Spleen (tissue), 7 donors: ENCODE measurements around the gene CCNA1.
A peak's percentile ranks its signal among the peaks of the same experiment; 100 is the strongest.

Experiments
- POLR2A ChIP-seq, 3 donors: fragments of 450-650 bp; IDR thresholded peaks; one replicate each; pipeline ENCODE4 v1.5.1; 2017; ENCODE audit warnings: antibody characterized with exemption in 3 of 3, mild to moderate bottlenecking in 1 of 3
- POLR2AphosphoS5 ChIP-seq, 3 donors: sonication (generic); formaldehyde crosslinking; IDR thresholded peaks; one replicate each; pipeline ENCODE4 v1.5.1; 2017; ENCODE audit warnings: antibody characterized with exemption in 3 of 3
- TF ChIP-seq, protein P1 (sequence below), 11 experiments: fragments of 200-600 bp in 7 of 11; fragments of 450-650 bp in 4 of 11; sonication (generic) in 4 of 11; IDR thresholded peaks in 8 of 11; conservative IDR thresholded peaks in 3 of 11; 1 replicate in 7 of 11; 2 replicates in 4 of 11; pipeline versions ENCODE4 v1.4.0 to v1.8.0; 2016 to 2021; ENCODE audit warnings: antibody characterized with exemption in 11 of 11, inconsistent platforms in 4 of 11, mild to moderate bottlenecking in 1 of 11
- donor health status: DM: no; HTN: no; CAD: no; lungs with moderate emphysema.
- donor health status: DM: no; HTN: no; CAD: no.
- donor health status: DM: no; HTN: no; CAD: no.

DNA sequence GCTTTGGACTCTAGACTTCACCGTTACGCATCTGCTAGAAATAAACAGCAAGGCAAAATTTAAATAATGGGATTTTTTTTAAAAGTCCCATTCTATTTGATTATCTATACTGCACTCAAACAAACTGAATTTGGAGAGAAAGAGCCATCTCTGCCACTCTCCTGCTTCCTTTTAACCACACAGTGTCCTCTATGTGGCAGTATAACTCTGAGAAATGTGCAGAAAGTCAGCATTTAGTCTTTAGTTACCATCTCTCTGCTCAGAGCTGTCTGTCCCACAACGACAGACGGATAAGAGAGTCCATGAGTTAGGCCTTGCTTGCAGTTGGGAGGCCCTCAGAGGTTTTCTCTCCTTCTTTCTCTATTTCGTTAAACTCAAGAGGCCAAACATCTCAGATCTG is 21.2 kb downstream of the CCNA1 start:
- TF ChIP-seq POLR2A (IDR thresholded peaks at IDR 0.05): no peak
- TF ChIP-seq, protein P1, sequence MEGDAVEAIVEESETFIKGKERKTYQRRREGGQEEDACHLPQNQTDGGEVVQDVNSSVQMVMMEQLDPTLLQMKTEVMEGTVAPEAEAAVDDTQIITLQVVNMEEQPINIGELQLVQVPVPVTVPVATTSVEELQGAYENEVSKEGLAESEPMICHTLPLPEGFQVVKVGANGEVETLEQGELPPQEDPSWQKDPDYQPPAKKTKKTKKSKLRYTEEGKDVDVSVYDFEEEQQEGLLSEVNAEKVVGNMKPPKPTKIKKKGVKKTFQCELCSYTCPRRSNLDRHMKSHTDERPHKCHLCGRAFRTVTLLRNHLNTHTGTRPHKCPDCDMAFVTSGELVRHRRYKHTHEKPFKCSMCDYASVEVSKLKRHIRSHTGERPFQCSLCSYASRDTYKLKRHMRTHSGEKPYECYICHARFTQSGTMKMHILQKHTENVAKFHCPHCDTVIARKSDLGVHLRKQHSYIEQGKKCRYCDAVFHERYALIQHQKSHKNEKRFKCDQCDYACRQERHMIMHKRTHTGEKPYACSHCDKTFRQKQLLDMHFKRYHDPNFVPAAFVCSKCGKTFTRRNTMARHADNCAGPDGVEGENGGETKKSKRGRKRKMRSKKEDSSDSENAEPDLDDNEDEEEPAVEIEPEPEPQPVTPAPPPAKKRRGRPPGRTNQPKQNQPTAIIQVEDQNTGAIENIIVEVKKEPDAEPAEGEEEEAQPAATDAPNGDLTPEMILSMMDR (IDR thresholded peaks at IDR 0.05 in 8 of 11, conservative IDR thresholded peaks at IDR 0.05 in 3 of 11): peak in 1 of 11 experiments; percentile 19
- TF ChIP-seq POLR2AphosphoS5 (IDR thresholded peaks at IDR 0.05): no peak
